Endothelial cell (in vitro differentiated cells): Measurements from ENCODE around the gene KLHDC9. TPM values are rescaled to one million over a fixed set of nuclear protein-coding genes. Genes with fewer than 3 reads are reported as not detected.

Experiments used
- DNase-seq: peaks from one replicate; pipeline ENCODE4 v3.0.0; 2021; ENCODE audit warnings: low spot score
- H3K27ac Mint-ChIP-seq: one replicate; pipeline ENCODE4 v1.8.0; 2021; ENCODE audit warnings: mixed read lengths, inconsistent platforms; ENCODE audit not compliant: unreplicated experiment
- H3K27me3 Mint-ChIP-seq: one replicate; pipeline ENCODE4 v1.8.0; 2021; ENCODE audit warnings: mild to moderate bottlenecking, moderate library complexity, mixed read lengths, inconsistent platforms; ENCODE audit not compliant: unreplicated experiment
- H3K36me3 Mint-ChIP-seq: one replicate; pipeline ENCODE4 v1.8.0; 2021; ENCODE audit warnings: mild to moderate bottlenecking, low read depth, mixed read lengths, inconsistent platforms; ENCODE audit not compliant: unreplicated experiment
- H3K4me1 Mint-ChIP-seq: one replicate; pipeline ENCODE4 v1.8.0; 2021; ENCODE audit warnings: mild to moderate bottlenecking, mixed read lengths, inconsistent platforms; ENCODE audit not compliant: unreplicated experiment
- H3K4me3 Mint-ChIP-seq: one replicate; pipeline ENCODE4 v1.8.0; 2021; ENCODE audit warnings: mild to moderate bottlenecking, mixed read lengths, inconsistent platforms; ENCODE audit not compliant: unreplicated experiment
- H3K9me3 Mint-ChIP-seq: one replicate; pipeline ENCODE4 v1.8.0; 2021; ENCODE audit warnings: mixed read lengths, inconsistent platforms; ENCODE audit not compliant: unreplicated experiment
- total RNA-seq: library from RNA; stranded (reverse); fragmentation: NEBNext Ultra II Directional; extraction: Animal tissue kit (Norgen Biotek cat#: 25700); gene quantifications from one replicate; pipeline ENCODE4 v1.2.1, GENCODE V29; 2021; ENCODE audit not compliant: unreplicated experiment
- TF ChIP-seq, protein P1 (sequence below): fragments of 200-600 bp; sonication (generic); IDR thresholded peaks from one replicate; pipeline ENCODE4 v1.5.0; 2021; ENCODE audit warnings: antibody characterized with exemption; ENCODE audit not compliant: unreplicated experiment

Gene KLHDC9
- total RNA-seq, 1 donor from 2014 or later, result 7.3 TPM

DNA sequence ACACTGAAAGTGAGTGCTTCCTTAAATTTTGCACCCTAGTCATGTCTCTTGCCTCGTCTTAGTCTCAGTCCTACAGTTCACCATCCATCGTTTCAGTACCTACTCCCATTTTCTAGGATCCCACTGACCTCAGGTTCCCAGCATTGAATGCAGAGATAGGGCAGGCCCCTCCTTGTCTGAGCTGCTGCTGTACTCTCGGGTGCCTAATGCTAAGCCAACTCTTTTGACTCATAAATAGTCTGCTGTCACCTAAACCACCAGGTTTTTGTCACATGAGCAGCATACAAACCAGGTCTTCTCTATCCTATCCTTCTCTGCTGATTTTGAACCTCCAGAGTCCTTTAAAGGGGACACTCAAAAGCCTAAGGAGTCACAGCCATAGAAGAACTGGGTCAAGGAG is 31.5 kb upstream of the KLHDC9 start:
- Mint-ChIP-seq H3K36me3 (no peaks in the 10 kb centered on the region), H3K4me1 (peaks cover 19% of the 10 kb centered on the region), H3K9me3 (no peaks in the 10 kb centered on the region), H3K4me3 (no peak overlapping the region), H3K27ac (no peak overlapping the region), H3K27me3 (peaks cover 10% of the 10 kb centered on the region)
- TF ChIP-seq, protein P1, sequence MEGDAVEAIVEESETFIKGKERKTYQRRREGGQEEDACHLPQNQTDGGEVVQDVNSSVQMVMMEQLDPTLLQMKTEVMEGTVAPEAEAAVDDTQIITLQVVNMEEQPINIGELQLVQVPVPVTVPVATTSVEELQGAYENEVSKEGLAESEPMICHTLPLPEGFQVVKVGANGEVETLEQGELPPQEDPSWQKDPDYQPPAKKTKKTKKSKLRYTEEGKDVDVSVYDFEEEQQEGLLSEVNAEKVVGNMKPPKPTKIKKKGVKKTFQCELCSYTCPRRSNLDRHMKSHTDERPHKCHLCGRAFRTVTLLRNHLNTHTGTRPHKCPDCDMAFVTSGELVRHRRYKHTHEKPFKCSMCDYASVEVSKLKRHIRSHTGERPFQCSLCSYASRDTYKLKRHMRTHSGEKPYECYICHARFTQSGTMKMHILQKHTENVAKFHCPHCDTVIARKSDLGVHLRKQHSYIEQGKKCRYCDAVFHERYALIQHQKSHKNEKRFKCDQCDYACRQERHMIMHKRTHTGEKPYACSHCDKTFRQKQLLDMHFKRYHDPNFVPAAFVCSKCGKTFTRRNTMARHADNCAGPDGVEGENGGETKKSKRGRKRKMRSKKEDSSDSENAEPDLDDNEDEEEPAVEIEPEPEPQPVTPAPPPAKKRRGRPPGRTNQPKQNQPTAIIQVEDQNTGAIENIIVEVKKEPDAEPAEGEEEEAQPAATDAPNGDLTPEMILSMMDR, result no peak
- DNase-seq, result no peak

DNA sequence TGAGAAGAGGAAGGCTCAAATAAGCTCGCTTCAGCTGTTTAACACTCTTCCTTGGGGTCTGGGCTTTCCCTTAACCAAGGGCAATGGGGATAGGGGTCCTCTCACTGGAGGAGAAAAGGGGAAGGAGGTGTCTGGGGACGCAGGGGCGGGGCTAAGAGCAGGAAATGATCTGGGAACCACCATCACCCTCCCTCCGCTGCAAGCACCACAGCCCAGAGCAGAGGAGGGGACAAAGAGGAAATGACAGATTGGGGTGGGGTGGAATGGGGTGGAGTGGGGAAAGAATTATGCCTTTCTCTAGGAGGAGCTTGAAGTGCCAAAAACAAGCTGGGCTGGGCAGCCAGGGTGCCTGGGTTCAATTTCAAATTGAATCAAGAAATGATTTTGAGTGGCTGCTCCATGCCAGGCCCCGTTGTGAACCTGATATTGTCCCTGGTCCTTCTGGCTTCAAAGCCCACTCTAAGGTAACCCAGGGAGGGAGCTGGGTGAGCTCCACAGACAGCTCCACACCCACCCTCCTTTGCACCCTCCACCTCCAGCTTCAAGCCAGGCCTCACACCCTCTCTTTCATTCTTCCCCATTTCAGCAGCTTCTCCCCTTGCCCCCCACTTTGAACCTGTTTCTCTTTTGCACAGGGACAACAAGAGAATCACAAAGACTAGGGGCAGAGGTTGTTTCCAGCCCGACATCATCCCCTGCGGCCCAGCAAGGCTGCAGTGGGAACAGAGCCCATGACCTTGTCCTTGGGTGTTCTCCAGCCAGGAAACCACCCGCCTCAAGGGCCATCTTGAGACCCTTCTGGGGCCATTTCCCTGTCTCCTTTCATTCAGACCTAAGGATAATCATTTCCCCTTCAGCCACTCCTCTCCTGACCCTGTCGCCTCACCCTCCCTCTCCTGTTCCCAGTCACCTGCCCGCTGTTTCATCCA is 29.6 kb upstream of the KLHDC9 start:
- no peak for DNase-seq
- no peaks in the 10 kb centered on the region for H3K9me3 Mint-ChIP-seq
- no peaks in the 10 kb centered on the region for H3K36me3 Mint-ChIP-seq
- H3K4me1 Mint-ChIP-seq, result peaks cover 19% of the 10 kb centered on the region
- TF ChIP-seq, protein P1, result no peak
- no peak overlapping the region for H3K27ac Mint-ChIP-seq
- H3K27me3 Mint-ChIP-seq, result peaks cover 12% of the 10 kb centered on the region
- H3K4me3 Mint-ChIP-seq, result no peak overlapping the region

DNA sequence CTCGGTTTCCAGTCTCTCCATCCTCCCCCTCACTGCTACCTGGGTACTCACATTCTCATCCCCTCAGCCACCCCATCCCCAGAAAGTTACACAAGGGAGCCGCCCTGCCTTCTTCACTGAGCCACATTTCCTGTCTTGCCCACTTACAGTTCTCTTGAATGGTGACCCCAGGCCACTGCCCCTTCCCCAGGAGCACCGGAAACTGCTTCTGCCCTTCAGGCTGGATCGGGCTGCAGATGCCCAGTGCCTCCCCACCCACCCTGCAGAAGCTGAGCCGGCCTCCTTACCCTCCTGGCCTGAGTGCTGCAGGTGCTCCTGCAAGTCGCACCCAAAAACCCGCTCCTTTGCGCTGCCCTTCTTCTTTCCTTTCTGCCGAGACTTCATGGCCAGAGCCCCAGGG is 28.9 kb upstream of the KLHDC9 start:
- no peak overlapping the region for H3K4me3 Mint-ChIP-seq
- H3K36me3 Mint-ChIP-seq, result peaks cover 3% of the 10 kb centered on the region
- H3K4me1 Mint-ChIP-seq, result peaks cover 16% of the 10 kb centered on the region
- no peaks in the 10 kb centered on the region for H3K9me3 Mint-ChIP-seq
- DNase-seq, result no peak
- H3K27me3 Mint-ChIP-seq, result peaks cover 12% of the 10 kb centered on the region
- H3K27ac Mint-ChIP-seq, result no peak overlapping the region
- TF ChIP-seq, protein P1, result no peak

DNA sequence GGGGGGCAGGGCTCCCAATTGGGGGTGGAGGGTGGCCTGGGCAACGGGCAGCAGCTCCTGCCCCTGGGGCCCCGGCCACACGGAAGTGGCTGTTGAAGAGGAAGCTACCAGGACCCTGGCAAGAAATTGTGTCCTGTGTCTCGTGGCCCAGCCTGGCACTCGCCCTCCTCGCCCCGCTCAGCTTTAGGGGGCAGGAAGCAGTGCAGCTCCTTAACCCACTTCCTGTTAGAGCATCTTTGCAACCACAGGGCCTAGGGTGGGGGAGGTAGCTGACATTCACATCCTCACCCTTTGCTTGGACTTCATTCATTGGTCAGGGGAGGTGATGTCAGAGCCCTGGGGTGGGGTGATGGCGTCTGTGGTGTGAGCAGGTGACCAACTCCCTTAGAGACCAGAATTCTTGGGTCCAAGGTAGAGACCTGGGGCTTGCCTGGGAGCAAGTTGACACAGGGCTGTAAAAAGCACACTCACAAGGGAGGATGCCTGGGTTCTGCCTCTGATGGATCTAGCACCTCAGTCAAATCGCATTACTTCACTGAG is 28.4 kb upstream of the KLHDC9 start, which contains the start of gene ARHGAP30:
Gene ARHGAP30, minus strand, starts transcription at position 161 of the 540 bp plus-strand sequence. CDS start 267 bp downstream, outside the sequence.
- H3K9me3 Mint-ChIP-seq, result no peaks in the 10 kb centered on the region
- no peak within 1 kb of the TSS for H3K27ac Mint-ChIP-seq
- TF ChIP-seq, protein P1, result no peak
- peaks cover 16% of the 10 kb centered on the region for H3K4me1 Mint-ChIP-seq
- DNase-seq, result no peak
- peaks cover 3% of the 10 kb centered on the region for H3K36me3 Mint-ChIP-seq
- no peak within 1 kb of the TSS for H3K4me3 Mint-ChIP-seq
- peaks cover 10% of the 10 kb centered on the region for H3K27me3 Mint-ChIP-seq

DNA sequence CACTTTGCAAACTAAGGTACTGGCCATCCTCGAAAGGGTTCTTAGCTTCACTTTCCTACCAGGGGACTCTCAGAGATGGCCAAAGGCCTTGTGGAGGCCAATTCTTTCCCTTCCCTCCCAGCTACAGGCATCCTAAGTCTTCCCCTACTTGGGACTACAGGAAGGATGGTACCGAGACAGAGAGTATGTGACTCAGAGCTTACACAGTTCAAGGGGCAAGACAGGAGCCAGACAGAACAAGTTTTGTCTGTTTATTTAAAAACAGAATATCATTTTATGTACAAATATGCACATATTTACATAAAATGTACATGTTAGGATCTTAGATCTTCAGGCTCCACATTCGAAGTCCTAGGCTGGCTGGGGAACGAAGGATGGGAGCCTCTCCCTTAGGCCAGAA is 27.4 kb upstream of the KLHDC9 start:
- Mint-ChIP-seq H3K36me3 (peaks cover 3% of the 10 kb centered on the region), H3K4me3 (no peak overlapping the region), H3K27ac (no peak overlapping the region), H3K27me3 (peaks cover 12% of the 10 kb centered on the region), H3K9me3 (no peaks in the 10 kb centered on the region), H3K4me1 (peaks cover 16% of the 10 kb centered on the region)
- DNase-seq, result no peak
- TF ChIP-seq, protein P1, result no peak
